SK-N-SH (cell line): ENCODE measurements around the gene COL5A1. TPM values are rescaled to one million over a fixed set of nuclear protein-coding genes. Genes with fewer than 3 reads are reported as not detected.

Source experiments
- CTCF ChIA-PET: fragments of 300-600, 350-600 bp; formaldehyde crosslinking; extraction: SDS; loops from one replicate; lab custom pipeline; 2021; lab: Yijun Ruan, JAX
- POLR2A ChIA-PET: fragments of 350-600 bp; sonication (Branson Sonifier 250); formaldehyde crosslinking; extraction: SDS; loops from one replicate; lab custom pipeline; 2020; ENCODE audit warnings: antibody characterized with exemption, inconsistent platforms; lab: Yijun Ruan, JAX
- DNase-seq: peaks from one replicate; pipeline ENCODE4 v3.0.0; 2012
- H2AFZ ChIP-seq: fragments of 200-600 bp; sonication (generic); 2 replicates; pipeline ENCODE4 v1.8.1; 2016; ENCODE audit warnings: antibody characterized with exemption, mild to moderate bottlenecking, low read depth
- H3F3A ChIP-seq: fragments of 200-600 bp; sonication (generic); replicated peaks from 2 replicates; pipeline ENCODE3; 2016; ENCODE audit warnings: antibody characterized with exemption, mild to moderate bottlenecking; ENCODE audit not compliant: insufficient read depth
- H3K27ac ChIP-seq, 2 experiments: fragments of 200-500 bp in 1 of 2; fragments of 200-600 bp in 1 of 2; sonication (Bioruptor generic) in 1 of 2; sonication (generic), shearing (Covaris generic) in 1 of 2; 2 replicates each; pipeline versions ENCODE4 v1.5.1 to v1.6.1; 2014 to 2016; ENCODE audit warnings: low read depth in 2 of 2, inconsistent platforms in 1 of 2, low read length in 1 of 2, mild to moderate bottlenecking in 1 of 2, mixed read lengths in 1 of 2
- H3K27me3 ChIP-seq: fragments of 200-600 bp; sonication (generic), shearing (Covaris generic); 2 replicates; pipeline ENCODE4 v1.6.1; 2016; ENCODE audit warnings: mixed run types; ENCODE audit not compliant: insufficient read depth
- H3K36me3 ChIP-seq, 2 experiments: fragments of 200-500 bp in 1 of 2; fragments of 200-600 bp in 1 of 2; sonication (Bioruptor generic) in 1 of 2; sonication (generic) in 1 of 2; replicated peaks in 1 of 2; 2 replicates each; pipeline versions ENCODE3 to v1.5.1; 2014 to 2016; ENCODE audit warnings: low read length in 1 of 2, mild to moderate bottlenecking in 1 of 2; ENCODE audit not compliant: insufficient read depth in 2 of 2, control insufficient read depth in 1 of 2
- H3K4me1 ChIP-seq, 2 experiments: fragments of 200-500 bp in 1 of 2; fragments of 200-600 bp in 1 of 2; sonication (Bioruptor generic) in 1 of 2; sonication (generic), shearing (Covaris generic) in 1 of 2; 2 replicates each; pipeline versions ENCODE4 v1.5.1 to v1.6.1; 2014 to 2016; ENCODE audit warnings: low read depth in 1 of 2, low read length in 1 of 2, mixed run types in 1 of 2; ENCODE audit not compliant: insufficient read depth in 2 of 2, control insufficient read depth in 1 of 2
- H3K4me2 ChIP-seq: fragments of 200-600 bp; sonication (generic), shearing (Covaris generic); 2 replicates; pipeline ENCODE4 v1.6.1; 2017; ENCODE audit warnings: mixed run types
- H3K4me3 ChIP-seq, 2 experiments: fragments of 200-500 bp in 1 of 2; fragments of 200-600 bp in 1 of 2; sonication (Bioruptor generic) in 1 of 2; sonication (generic), shearing (Covaris generic) in 1 of 2; 2 replicates each; pipeline versions ENCODE4 v1.5.1 to v1.8.1; 2014 to 2016; ENCODE audit warnings: low read depth in 2 of 2, inconsistent platforms in 1 of 2, low read length in 1 of 2, mild to moderate bottlenecking in 1 of 2, mixed read lengths in 1 of 2, moderate library complexity in 1 of 2
- H3K79me2 ChIP-seq: fragments of 200-600 bp; sonication (generic); 2 replicates; pipeline ENCODE4 v1.8.1; 2017; ENCODE audit warnings: mild to moderate bottlenecking; ENCODE audit not compliant: insufficient read depth
- H3K9ac ChIP-seq: fragments of 200-600 bp; sonication (generic); 2 replicates; pipeline ENCODE4 v1.6.1; 2017; ENCODE audit warnings: mixed run types
- H3K9me2 ChIP-seq: fragments of 200-600 bp; sonication (generic); 2 replicates; pipeline ENCODE4 v1.6.1; 2017; ENCODE audit warnings: mixed run types
- H3K9me3 ChIP-seq: fragments of 200-600 bp; sonication (generic); 2 replicates; pipeline ENCODE4 v1.6.1; 2017; ENCODE audit warnings: mixed run types, mild to moderate bottlenecking, moderate library complexity
- H4K20me1 ChIP-seq: fragments of 200-600 bp; sonication (generic); 2 replicates; pipeline ENCODE4 v1.6.1; 2017; ENCODE audit warnings: mild to moderate bottlenecking, mixed run types; ENCODE audit not compliant: insufficient read depth
- CHD2 ChIP-seq: fragments of 150-350 bp; IDR thresholded peaks from 2 replicates; pipeline ENCODE4 v1.6.1; 2018; ENCODE audit warnings: low read length; ENCODE audit not compliant: partially characterized antibody
- CTCF ChIP-seq: fragments of 200-600 bp; sonication (generic); IDR thresholded peaks from 2 replicates; pipeline ENCODE4 v1.6.1; 2017; ENCODE audit warnings: antibody characterized with exemption, mild to moderate bottlenecking, moderate library complexity
- FOXM1 ChIP-seq: IDR thresholded peaks from 2 replicates; pipeline ENCODE4 v1.4.0; 2012; ENCODE audit warnings: low read depth, mild to moderate bottlenecking
- GABPA ChIP-seq: IDR thresholded peaks from 2 replicates; pipeline ENCODE4 v1.4.0; 2012; ENCODE audit warnings: low read depth, mild to moderate bottlenecking
- GATA2 ChIP-seq: sonication (generic); formaldehyde crosslinking; IDR thresholded peaks from 2 replicates; pipeline ENCODE4 v1.5.0; 2020; ENCODE audit warnings: mild to moderate bottlenecking, missing genetic modification reagents
- JUND ChIP-seq: IDR thresholded peaks from 2 replicates; pipeline ENCODE4 v1.4.0; 2012
- MXI1 ChIP-seq: IDR thresholded peaks from 2 replicates; pipeline ENCODE4 v1.6.1; 2012; ENCODE audit warnings: mild to moderate bottlenecking, low read depth, low read length, improper control_type of control experiment
- NFIC ChIP-seq: IDR thresholded peaks from 2 replicates; pipeline ENCODE4 v1.4.0; 2012; ENCODE audit warnings: borderline replicate concordance
- POLR2AphosphoS5 ChIP-seq: IDR thresholded peaks from 2 replicates; pipeline ENCODE4 v1.6.1; 2012; ENCODE audit warnings: low read depth, low read length
- REST ChIP-seq: IDR thresholded peaks from 2 replicates; pipeline ENCODE4 v1.6.1; 2012; ENCODE audit warnings: mild to moderate bottlenecking, low read depth, low read length, moderate library complexity
- SIN3A ChIP-seq: IDR thresholded peaks from 2 replicates; pipeline ENCODE4 v1.6.1; 2012; ENCODE audit warnings: low read depth, mild to moderate bottlenecking, low read length, moderate library complexity, borderline replicate concordance
- TCF12 ChIP-seq: IDR thresholded peaks from 2 replicates; pipeline ENCODE4 v1.4.0; 2012
- TEAD4 ChIP-seq: IDR thresholded peaks from 2 replicates; pipeline ENCODE4 v1.4.0; 2012; ENCODE audit warnings: mild to moderate bottlenecking, borderline replicate concordance; ENCODE audit not compliant: insufficient read depth
- YY1 ChIP-seq: IDR thresholded peaks from 2 replicates; pipeline ENCODE4 v1.4.0; 2012; ENCODE audit warnings: low read depth, mild to moderate bottlenecking
- WGBS: methylation state at CpG from one replicate; pipeline ENCODE4 v1.1.6; 2017; ENCODE audit warnings: low lambda C conversion rate; 5-methylcytosine and 5-hydroxymethylcytosine counted together
- polyA plus RNA-seq, 3 experiments: library from polyadenylated mRNA; depleted of rRNA; stranded (reverse); fragments of >200 nt; gene quantifications; 2 replicates each; pipeline ENCODE4 v1.2.3, GENCODE V29; 2012
- TF ChIP-seq, protein P1 (sequence below): IDR thresholded peaks from 2 replicates; pipeline ENCODE4 v1.4.0; 2012; ENCODE audit warnings: low read depth

COL5A1 gene
- polyA plus RNA-seq, 1 of the 3 experiments (the other 2 are of a cell fraction): 73.8 TPM

GRCh38 chr9:134755221-134755907 lies 113.8 kb downstream of the COL5A1 start:
- H3K4me2 ChIP-seq: no peak overlapping the region
- no peaks in the 10 kb centered on the region for H3K27me3 ChIP-seq
- ChIA-PET POLR2A (no interaction called here), CTCF (no interaction called here)
- H3K36me3 ChIP-seq: peaks cover 23 to 39% of the 10 kb centered on the region in 2 experiments
- no peak for DNase-seq
- H3K79me2 ChIP-seq: peaks cover 37% of the 10 kb centered on the region; the same call in 1 of the 2 replicates
- peaks cover 59% of the 10 kb centered on the region for H3F3A ChIP-seq
- 90% methylated on average over 14 of the region's 14 CpGs for WGBS
- no peak overlapping the region for H3K9ac ChIP-seq
- no peak overlapping the region for H2AFZ ChIP-seq
- H3K4me3 ChIP-seq: no peak overlapping the region
- peaks cover 71% of the 10 kb centered on the region for H4K20me1 ChIP-seq
- no peak overlapping the region for H3K27ac ChIP-seq
- H3K9me3 ChIP-seq: no peaks in the 10 kb centered on the region
- H3K4me1 ChIP-seq: no peaks in the 10 kb centered on the region
- H3K9me2 ChIP-seq: no peaks in the 10 kb centered on the region
- TF ChIP-seq, protein P1, sequence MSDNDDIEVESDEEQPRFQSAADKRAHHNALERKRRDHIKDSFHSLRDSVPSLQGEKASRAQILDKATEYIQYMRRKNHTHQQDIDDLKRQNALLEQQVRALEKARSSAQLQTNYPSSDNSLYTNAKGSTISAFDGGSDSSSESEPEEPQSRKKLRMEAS: no peak
- TF ChIP-seq YY1: no peak
- no peak for TF ChIP-seq CHD2
- no peak for TF ChIP-seq POLR2AphosphoS5
- no peak for TF ChIP-seq REST
- TF ChIP-seq MXI1: no peak
- no peak for TF ChIP-seq TEAD4
- TF ChIP-seq FOXM1: no peak
- no peak for TF ChIP-seq SIN3A
- no peak for TF ChIP-seq JUND
- no peak for TF ChIP-seq GATA2 (CRISPR knock-in tag)
- TF ChIP-seq CTCF: no peak
- TF ChIP-seq GABPA: no peak
- TF ChIP-seq NFIC: no peak
- TF ChIP-seq TCF12: no peak
- TF ChIP-seq, all 33 proteins: peak for 0
